ENCODE results near the gene FES. TPM values are rescaled to one million over a fixed set of nuclear protein-coding genes. Genes with fewer than 3 reads are reported as not detected.

FES gene
- 10 to 100 TPM in 3 of 4 donors, 1 to 10 TPM in 1; 7.0 to 18.3 (median 14.0) TPM for total RNA-seq

DNA sequence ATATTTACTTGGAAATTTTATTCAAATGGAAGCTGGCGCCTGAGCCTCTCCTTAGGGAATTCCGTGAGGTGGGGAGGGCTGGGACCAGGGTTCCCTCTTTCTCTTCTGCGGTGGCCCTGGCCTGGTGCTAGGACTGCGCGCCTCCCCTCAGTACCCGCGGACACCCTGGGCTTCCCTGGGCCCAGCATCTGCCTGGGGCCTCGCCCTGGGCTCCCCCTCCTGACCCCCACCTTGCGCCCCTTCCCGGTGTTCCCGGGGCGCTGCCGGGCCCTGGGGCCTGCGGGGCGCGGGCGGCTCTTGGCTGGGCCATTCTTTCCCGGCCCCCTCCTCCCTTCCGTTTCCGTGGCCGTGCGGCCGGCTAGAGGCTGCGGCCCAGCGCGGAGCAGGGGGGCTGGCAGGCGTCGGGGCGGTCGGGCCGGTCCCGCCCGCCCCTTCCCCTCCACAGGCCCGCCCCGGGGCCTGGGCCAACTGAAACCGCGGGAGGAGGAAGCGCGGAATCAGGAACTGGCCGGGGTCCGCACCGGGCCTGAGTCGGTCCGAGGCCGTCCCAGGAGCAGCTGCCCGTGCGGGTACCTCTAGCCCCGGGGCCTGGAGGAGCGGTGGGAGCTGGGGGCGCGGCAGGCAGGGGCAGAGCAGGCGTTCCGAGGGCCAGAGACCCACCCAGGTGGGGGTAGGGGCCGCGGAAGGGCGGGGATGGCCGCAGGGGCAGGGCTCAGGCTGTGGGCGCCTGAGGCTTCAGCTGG lies at the start of gene FES:
TSS of gene FES (plus strand) at position 529 of the 743 bp plus-strand sequence. CDS start 542 bp downstream, outside the sequence.
- in situ Hi-C loops (cut with MboI; ENCODE audit: low pct_ligation_motif_present in 1 of 4, low pct_unique_long_range_greater_than_20kb in 1 of 4, low sequenced_read_pairs in 3 of 4) (loop anchor here in 3 of 4 donors (10.0 to 25.0 kb wide), 3 partner anchors 222 to 572 kb away; no protein-coding TSS in a partner anchor), intact Hi-C loops (cut with DNase I; ENCODE audit: low total_unique reads) (loop anchor here (10.0 kb wide), 1 partner anchor 169 kb away; the partner anchor contains the start of gene BLM)
- DNase-seq, result peak; percentile 64
- H3K27ac ChIP-seq, result peak within 1 kb of the TSS; percentile 86 to 92 (median 90)
- 10% methylated on average over 38 of the region's 58 CpGs; no CpG with 5 or more reads in 1 of the 2 donors for WGBS, 2 donors (ENCODE audit: low coverage in 1 of 2)
- TF ChIP-seq POLR2A (IDR thresholded peaks at IDR 0.05) (peak; percentile 51), POLR2AphosphoS5 (IDR thresholded peaks at IDR 0.05) (peak; percentile 31 to 47 (median 39)), EP300 (IDR thresholded peaks at IDR 0.05; ENCODE audit: low read depth) (no peak)
- TF ChIP-seq, protein P1, sequence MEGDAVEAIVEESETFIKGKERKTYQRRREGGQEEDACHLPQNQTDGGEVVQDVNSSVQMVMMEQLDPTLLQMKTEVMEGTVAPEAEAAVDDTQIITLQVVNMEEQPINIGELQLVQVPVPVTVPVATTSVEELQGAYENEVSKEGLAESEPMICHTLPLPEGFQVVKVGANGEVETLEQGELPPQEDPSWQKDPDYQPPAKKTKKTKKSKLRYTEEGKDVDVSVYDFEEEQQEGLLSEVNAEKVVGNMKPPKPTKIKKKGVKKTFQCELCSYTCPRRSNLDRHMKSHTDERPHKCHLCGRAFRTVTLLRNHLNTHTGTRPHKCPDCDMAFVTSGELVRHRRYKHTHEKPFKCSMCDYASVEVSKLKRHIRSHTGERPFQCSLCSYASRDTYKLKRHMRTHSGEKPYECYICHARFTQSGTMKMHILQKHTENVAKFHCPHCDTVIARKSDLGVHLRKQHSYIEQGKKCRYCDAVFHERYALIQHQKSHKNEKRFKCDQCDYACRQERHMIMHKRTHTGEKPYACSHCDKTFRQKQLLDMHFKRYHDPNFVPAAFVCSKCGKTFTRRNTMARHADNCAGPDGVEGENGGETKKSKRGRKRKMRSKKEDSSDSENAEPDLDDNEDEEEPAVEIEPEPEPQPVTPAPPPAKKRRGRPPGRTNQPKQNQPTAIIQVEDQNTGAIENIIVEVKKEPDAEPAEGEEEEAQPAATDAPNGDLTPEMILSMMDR (IDR thresholded peaks at IDR 0.05), result no peak
- H3K4me1 ChIP-seq, result peaks cover 6 to 35% (median 23%) of the 10 kb centered on the region in 4 donors
- no peaks in the 10 kb centered on the region for H3K27me3 ChIP-seq
- peak within 1 kb of the TSS; percentile 36 to 56 (median 50) for H3K4me3 ChIP-seq
- no peaks in the 10 kb centered on the region for H3K9me3 ChIP-seq
- peaks cover 0 to 11% (median 3%) of the 10 kb centered on the region in 4 donors for H3K36me3 ChIP-seq

DNA sequence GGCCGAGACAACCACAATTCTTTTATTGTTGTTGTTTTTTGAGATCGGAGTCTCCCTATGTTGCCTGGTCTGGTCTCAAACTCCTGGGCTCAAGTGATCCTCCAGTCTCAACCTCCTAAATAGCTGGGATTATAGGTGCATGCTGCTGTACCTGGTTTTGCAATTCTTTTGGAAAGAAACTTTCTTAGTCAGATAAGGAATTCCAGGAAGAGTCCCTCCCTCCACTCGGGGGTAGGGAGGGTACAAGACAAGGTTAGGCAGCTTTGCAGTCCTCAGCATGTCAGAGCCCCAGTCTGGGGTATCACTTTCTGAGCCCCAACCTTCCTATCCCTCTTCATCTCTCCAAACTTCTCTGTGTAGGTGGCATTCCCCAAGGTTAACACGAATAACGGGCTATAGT lies 49.7 kb upstream of the FES start:
- no peaks in the 10 kb centered on the region for H3K27me3 ChIP-seq

GRCh38 chr15:90836296-90836871 lies 47.9 kb upstream of the FES start:
- in situ Hi-C loops (cut with MboI; ENCODE audit: low pct_ligation_motif_present in 1 of 4, low pct_unique_long_range_greater_than_20kb in 1 of 4, low sequenced_read_pairs in 3 of 4), result no loop called here
- no peaks in the 10 kb centered on the region for H3K9me3 ChIP-seq
- intact Hi-C loops (cut with DNase I; ENCODE audit: low total_unique reads), result no loop called here
- H3K36me3 ChIP-seq, result no peaks in the 10 kb centered on the region
- no peak overlapping the region for H3K4me3 ChIP-seq
- TF ChIP-seq EP300 (IDR thresholded peaks at IDR 0.05; ENCODE audit: low read depth), result no peak
- TF ChIP-seq, protein P1 (IDR thresholded peaks at IDR 0.05), result no peak
- TF ChIP-seq POLR2AphosphoS5 (IDR thresholded peaks at IDR 0.05), result no peak
- TF ChIP-seq POLR2A (IDR thresholded peaks at IDR 0.05), result no peak
- no peak for DNase-seq
- 53 to 79% methylated on average over 5 to 7 of the region's 7 CpGs for whole genome bisulfite sequencing, 2 donors (ENCODE audit: low coverage in 1 of 2)
- no peak overlapping the region for H3K27ac ChIP-seq
- peaks cover 0 to 18% (median 6%) of the 10 kb centered on the region in 4 donors for H3K4me1 ChIP-seq
- H3K27me3 ChIP-seq, result no peaks in the 10 kb centered on the region

More for the DNA sequence above, 49.7 kb upstream of the FES start:
- intact Hi-C loops (cut with DNase I; ENCODE audit: low total_unique reads), result no loop called here
- no peak for DNase-seq
- H3K36me3 ChIP-seq, result no peaks in the 10 kb centered on the region
- H3K4me1 ChIP-seq, result peaks cover 0 to 14% (median 4%) of the 10 kb centered on the region in 4 donors
- H3K27ac ChIP-seq, result no peak overlapping the region
- TF ChIP-seq, protein P1 (IDR thresholded peaks at IDR 0.05), result no peak
- no peak for TF ChIP-seq POLR2A (IDR thresholded peaks at IDR 0.05)
- TF ChIP-seq POLR2AphosphoS5 (IDR thresholded peaks at IDR 0.05), result no peak
- TF ChIP-seq EP300 (IDR thresholded peaks at IDR 0.05; ENCODE audit: low read depth), result no peak
- 83 to 95% methylated on average over 2 to 5 of the region's 5 CpGs for WGBS, 2 donors (ENCODE audit: low coverage in 1 of 2)
- no peak overlapping the region for H3K4me3 ChIP-seq
- in situ Hi-C loops (cut with MboI; ENCODE audit: low pct_ligation_motif_present in 1 of 4, low pct_unique_long_range_greater_than_20kb in 1 of 4, low sequenced_read_pairs in 3 of 4), result no loop called here
- H3K9me3 ChIP-seq, result no peaks in the 10 kb centered on the region

GRCh38 chr15:90837094-90837493 lies 47.2 kb upstream of the FES start:
- intact Hi-C loops (cut with DNase I; ENCODE audit: low total_unique reads) (no loop called here), in situ Hi-C loops (cut with MboI; ENCODE audit: low pct_ligation_motif_present in 1 of 4, low pct_unique_long_range_greater_than_20kb in 1 of 4, low sequenced_read_pairs in 3 of 4) (no loop called here)
- Histone ChIP-seq H3K9me3 (no peaks in the 10 kb centered on the region), H3K36me3 (no peaks in the 10 kb centered on the region), H3K4me3 (no peak overlapping the region), H3K27ac (no peak overlapping the region), H3K27me3 (no peaks in the 10 kb centered on the region), H3K4me1 (peaks cover 0 to 18% (median 6%) of the 10 kb centered on the region in 4 donors)
- no peak for DNase-seq
- 86% methylated on average over 11 of the region's 11 CpGs; no CpG with 5 or more reads in 1 of the 2 donors for WGBS, 2 donors (ENCODE audit: low coverage in 1 of 2)
- TF ChIP-seq EP300 (IDR thresholded peaks at IDR 0.05; ENCODE audit: low read depth) (no peak), POLR2AphosphoS5 (IDR thresholded peaks at IDR 0.05) (no peak), POLR2A (IDR thresholded peaks at IDR 0.05) (no peak)
- TF ChIP-seq, protein P1 (IDR thresholded peaks at IDR 0.05), result no peak

Data from transverse colon (tissue), 4 donors.